Activated CD4-positive, alpha-beta T cell treated with anti-CD3 and anti-CD28 coated beads, Interleukin-10, Interleukin-2, amounts not matched to agents 100 ng/mL and 50 ng/mL, durations not matched to agents 16 hours and 8 hours (primary cell): ENCODE results near the gene ANGPTL8.

Source experiments
- DNase-seq: peaks from one replicate; pipeline ENCODE4 v3.0.0-alpha.2; 2020

The ANGPTL8 gene

GRCh38 chr19:11204076-11204602 is 35.3 kb upstream of the ANGPTL8 start:
- no peak for DNase-seq

GRCh38 chr19:11204943-11205349 is 34.5 kb upstream of the ANGPTL8 start:
- no peak for DNase-seq

GRCh38 chr19:11205939-11206570 is 33.4 kb upstream of the ANGPTL8 start:
- DNase-seq, result no peak

- DNase-seq, result no peak
Observed at GRCh38 chr19:11208561-11209471, 30.6 kb upstream of the ANGPTL8 start.

GRCh38 chr19:11209839-11210655 is 29.4 kb upstream of the ANGPTL8 start:
- DNase-seq, result no peak

GRCh38 chr19:11210656-11210928 is 28.8 kb upstream of the ANGPTL8 start:
- no peak for DNase-seq

GRCh38 chr19:11214387-11214786 is 25.0 kb upstream of the ANGPTL8 start:
- no peak for DNase-seq

- no peak for DNase-seq
Observed at GRCh38 chr19:11221082-11221598, 18.3 kb upstream of the ANGPTL8 start.

- DNase-seq, result no peak
Observed at GRCh38 chr19:11223200-11223599, 16.2 kb upstream of the ANGPTL8 start.

GRCh38 chr19:11224429-11224828 is 15.0 kb upstream of the ANGPTL8 start:
- no peak for DNase-seq

GRCh38 chr19:11225172-11225571 is 14.2 kb upstream of the ANGPTL8 start:
- DNase-seq, result no peak

- no peak for DNase-seq
Observed at GRCh38 chr19:11225815-11226214, 13.6 kb upstream of the ANGPTL8 start.

GRCh38 chr19:11226716-11227166 is 12.7 kb upstream of the ANGPTL8 start:
- DNase-seq, result no peak

GRCh38 chr19:11227195-11227886 is 12.1 kb upstream of the ANGPTL8 start:
- peak; percentile 23 for DNase-seq

GRCh38 chr19:11230621-11231386 is 8.6 kb upstream of the ANGPTL8 start:
- DNase-seq, result no peak

GRCh38 chr19:11232555-11232954 is 6.9 kb upstream of the ANGPTL8 start:
- no peak for DNase-seq

- no peak for DNase-seq
Observed at GRCh38 chr19:11233073-11233472, 6.3 kb upstream of the ANGPTL8 start.

- DNase-seq, result no peak
Observed at GRCh38 chr19:11234486-11235075, 4.8 kb upstream of the ANGPTL8 start.

GRCh38 chr19:11236324-11237301 is 2.8 kb upstream of the ANGPTL8 start:
- no peak for DNase-seq

GRCh38 chr19:11237321-11237720 is 2.1 kb upstream of the ANGPTL8 start:
- no peak for DNase-seq
